ENCODE data around the gene CRACDL.
A peak's percentile ranks its signal among the peaks of the same experiment; 100 is the strongest.

Gene CRACDL

DNA sequence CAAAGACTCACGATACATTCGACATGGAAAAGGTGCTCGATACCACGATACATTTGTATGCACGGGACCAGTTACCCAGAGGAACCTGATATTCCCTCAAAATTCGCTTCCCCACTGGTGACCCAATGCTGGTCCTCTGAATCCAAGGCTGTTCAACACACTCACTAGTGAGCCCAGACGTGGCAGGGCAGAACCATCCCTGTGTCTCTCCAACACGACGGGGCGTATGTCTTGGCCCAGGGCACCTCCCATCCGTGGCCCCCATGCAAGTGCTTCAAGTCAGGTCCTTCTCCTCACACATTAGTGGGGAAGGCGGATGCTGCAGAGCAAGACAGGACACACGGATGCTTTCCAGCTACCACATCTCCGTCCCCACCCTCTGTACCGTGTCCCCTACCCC lies 6.1 kb downstream of the CRACDL start:
- DNase-seq: no peak
- in situ Hi-C loops (cut with HindIII; ENCODE audit: low pct_ligation_motif_present, low pct_unique_long_range_greater_than_20kb, low sequenced_read_pairs): no loop called here

DNA sequence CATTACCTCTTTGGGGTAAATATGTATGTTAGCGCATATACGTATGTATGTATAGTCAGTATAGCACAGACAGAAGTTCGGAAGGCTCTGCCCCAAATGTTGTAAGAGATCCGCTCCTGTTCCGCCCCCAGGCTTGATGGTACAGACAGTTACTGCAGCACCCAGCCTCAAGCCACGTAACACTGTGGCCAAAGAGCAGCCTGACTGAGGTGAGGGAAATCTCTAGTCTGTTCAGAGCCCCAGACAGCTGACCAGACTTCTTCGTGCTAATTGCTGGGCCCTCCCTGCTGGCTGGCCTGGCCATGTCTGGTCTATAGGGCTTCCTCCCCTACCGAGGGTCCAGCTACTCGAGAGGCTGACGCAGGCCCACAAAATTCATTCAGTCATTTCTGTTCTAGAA lies 7.8 kb downstream of the CRACDL start:
- in situ Hi-C loops (cut with HindIII; ENCODE audit: low pct_ligation_motif_present, low pct_unique_long_range_greater_than_20kb, low sequenced_read_pairs): no loop called here
- DNase-seq: no peak

DNA sequence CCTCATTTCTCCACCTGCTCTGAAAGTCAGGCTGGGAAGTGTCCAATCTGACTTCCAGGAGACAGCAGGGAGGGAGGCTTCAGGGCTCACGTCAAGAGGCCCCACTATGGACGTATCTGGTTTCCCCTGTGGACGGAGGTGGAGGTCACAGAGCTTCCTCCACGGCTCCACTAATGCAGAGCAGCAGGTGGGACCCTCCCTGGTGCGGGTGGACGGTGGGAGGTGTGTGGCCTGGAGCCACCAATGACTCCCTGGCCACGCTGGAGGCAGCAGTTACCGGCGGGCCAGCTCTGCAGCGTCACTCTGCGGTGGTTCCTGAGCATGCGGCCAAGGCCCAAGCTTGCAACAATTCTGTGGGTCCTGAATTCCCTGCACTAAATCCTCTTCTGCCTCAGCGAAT lies 9.0 kb downstream of the CRACDL start:
- in situ Hi-C loops (cut with HindIII; ENCODE audit: low pct_ligation_motif_present, low pct_unique_long_range_greater_than_20kb, low sequenced_read_pairs): no loop called here
- no peak for DNase-seq

DNA sequence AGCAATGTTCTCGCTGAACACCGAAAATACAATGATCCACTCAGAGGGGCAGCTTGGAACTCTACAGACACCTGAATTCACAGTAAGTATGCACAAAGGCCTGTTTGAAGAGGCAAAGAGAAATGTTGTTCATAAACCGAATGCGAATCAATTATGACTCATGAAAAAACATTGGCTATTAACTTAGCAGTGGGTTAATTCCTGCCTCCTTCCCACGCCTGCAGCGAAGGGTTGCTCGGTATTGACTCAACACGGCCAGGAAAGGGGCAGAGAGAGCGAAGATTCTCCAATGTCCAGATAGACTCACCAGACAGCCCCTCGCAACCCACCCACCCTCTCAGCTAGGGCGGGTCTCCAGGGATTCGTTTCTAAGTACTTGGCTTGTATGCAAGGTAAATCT lies 9.4 kb downstream of the CRACDL start:
- DNase-seq: no peak
- in situ Hi-C loops (cut with HindIII; ENCODE audit: low pct_ligation_motif_present, low pct_unique_long_range_greater_than_20kb, low sequenced_read_pairs): no loop called here

DNA sequence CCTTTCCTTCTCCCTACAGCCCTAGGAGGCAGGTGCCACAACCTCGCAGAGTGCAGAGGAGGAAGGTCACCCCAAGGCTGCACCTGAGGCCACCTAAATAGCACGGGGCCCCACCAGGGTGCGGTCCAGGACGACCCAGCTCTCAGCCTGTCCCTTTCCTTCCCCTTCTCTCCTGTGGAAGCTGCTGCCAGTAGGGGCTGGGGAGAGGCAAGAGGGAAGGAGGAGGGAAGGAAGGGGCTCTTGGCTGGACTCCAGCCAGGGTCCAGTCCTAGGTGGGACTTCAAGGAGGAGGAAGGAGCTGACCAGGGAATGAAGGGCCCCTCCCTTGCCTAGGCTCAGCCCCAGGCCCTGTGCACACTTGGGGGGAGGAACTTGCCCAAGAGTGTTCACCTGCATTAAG lies 11.1 kb downstream of the CRACDL start:
- in situ Hi-C loops (cut with HindIII; ENCODE audit: low pct_ligation_motif_present, low pct_unique_long_range_greater_than_20kb, low sequenced_read_pairs): no loop called here
- DNase-seq: no peak

DNA sequence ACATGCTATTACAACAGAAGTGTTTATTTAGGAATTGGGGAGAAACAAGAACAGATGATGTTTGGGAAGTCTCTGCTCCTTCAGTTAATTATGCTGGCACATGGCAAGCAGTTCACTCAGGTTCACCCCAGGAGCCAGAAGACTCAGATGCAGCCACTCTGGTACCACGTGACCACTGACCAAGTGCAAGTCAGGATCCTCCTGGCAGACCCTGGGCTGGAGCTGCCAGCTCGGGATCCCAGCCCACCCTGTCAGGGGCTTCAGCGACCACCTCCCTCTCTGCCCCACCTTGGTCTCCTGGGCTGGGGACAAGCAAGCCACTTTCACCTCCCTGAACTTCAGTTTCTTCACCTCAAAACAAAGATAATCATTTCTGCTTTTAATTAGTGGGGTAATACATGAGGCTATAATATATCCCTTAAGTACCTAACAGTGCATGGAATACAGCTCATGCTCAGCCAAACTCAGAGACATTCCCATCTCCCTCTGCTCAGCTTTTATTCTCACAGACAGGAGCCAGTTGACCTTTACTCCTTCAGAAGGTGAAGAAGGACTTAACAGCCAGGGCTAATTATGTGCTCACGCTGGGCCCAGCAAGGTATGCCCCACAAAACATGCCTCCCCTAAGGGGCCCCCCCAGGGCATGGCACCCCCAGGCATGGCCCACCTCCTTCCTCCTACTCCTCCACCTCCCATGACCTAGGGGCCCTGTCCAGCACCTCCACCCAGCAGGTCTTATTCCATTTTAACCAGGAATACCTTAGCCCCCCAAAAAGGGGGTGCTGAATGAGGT lies 11.8 kb downstream of the CRACDL start:
- no peak for DNase-seq
- in situ Hi-C loops (cut with HindIII; ENCODE audit: low pct_ligation_motif_present, low pct_unique_long_range_greater_than_20kb, low sequenced_read_pairs): no loop called here

DNA sequence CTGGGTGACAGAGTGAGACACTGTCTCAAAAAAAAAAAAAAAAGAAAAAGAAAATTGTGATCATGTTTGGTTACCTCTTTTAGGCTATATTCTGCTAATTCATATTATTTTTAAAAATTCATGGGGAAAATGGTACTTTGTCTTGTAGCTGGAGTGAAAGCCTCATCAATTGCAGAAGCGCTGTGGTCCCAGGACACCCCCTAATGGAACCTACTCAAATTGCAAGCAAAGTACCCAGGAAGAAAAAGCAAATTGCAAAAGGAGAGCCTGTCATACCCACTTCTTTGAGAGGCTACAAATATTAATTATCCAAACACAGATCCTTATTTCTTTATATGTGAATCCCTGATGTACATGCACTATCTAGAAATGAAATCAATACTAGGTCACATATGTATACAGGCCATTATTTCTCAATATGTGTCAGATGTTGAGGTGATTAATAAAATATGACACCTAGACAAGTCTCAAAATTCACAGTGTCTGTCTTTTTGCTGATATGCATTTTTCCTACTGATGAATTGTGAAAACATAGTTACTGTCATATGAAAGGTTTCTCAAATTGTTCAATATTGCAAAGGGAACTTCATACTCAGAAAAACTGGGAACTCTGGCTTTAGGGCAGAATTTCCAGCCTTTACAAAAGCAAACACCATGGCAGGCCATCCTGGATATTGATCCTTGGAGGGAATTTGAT lies 12.6 kb downstream of the CRACDL start:
- in situ Hi-C loops (cut with HindIII; ENCODE audit: low pct_ligation_motif_present, low pct_unique_long_range_greater_than_20kb, low sequenced_read_pairs): no loop called here
- no peak for DNase-seq

DNA sequence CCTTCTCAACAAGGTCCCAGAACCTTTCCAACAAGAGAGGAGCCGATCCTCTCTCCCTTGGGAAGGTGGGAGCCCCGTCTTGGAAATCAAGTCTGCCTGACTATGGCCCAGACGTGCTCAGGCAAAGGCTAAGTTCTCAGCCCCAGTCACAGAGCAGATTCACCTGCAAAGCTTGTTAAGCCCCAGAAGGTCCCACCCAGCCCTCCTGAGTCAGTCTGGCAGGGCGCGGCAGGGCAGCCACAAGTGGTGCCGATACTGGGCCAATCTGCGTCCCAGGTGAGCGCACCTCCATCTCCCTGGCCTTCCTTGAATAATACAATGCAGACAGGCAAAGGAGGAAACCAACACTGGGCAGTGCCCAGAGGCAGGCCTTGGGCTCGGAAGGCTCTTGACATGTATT lies 15.0 kb downstream of the CRACDL start:
- no peak for DNase-seq
- in situ Hi-C loops (cut with HindIII; ENCODE audit: low pct_ligation_motif_present, low pct_unique_long_range_greater_than_20kb, low sequenced_read_pairs): no loop called here

DNA sequence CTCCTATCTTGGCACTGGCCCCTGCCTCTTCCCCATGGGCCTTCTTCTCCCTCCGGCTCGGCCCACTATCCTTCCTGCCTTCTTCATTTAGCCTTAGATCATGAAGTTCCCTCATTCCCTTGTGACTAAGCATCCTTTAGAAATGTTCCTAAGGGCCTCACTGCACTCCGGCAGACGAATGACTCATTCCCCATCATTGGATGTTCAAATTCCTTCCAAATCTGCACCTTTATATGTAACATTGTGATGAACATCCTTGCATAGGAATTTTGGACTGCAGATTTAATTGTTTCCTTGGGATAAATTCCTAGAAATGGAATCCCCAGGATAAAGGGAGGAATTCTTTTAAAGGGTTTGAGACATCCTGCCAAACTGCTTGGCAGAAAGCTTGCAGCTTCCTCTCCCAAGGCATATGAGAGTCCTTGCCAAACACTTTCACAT lies 19.0 kb downstream of the CRACDL start:
- DNase-seq: peak; percentile 82
- in situ Hi-C loops (cut with HindIII; ENCODE audit: low pct_ligation_motif_present, low pct_unique_long_range_greater_than_20kb, low sequenced_read_pairs): no loop called here

DNA sequence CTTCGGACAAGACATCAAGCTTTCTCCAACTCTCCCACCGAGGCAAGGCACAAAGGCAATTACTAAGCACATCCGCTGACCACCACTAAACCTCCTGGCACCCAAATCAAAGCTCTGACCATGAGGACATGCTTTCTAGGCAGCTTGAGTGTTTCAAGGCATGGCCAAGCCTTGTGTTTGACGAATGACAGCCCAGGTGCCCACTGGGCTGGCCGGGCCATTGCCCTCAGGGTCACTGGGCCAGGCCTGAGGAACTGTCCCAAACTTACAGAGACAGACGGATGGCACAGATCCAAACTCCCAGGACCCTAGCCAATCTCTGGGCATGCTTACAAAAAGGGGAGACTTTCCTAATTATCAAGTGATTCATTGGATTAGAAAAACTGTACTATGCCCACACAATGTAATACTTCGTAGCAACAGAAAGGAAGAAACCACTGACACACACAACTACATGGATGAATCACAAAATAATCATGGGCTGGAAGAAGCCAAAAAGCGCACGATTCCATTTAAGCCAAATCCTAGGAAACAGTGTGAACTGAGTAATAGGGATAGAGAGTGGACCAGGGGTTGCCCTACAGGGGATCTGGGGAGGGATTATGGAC lies 20.2 kb downstream of the CRACDL start:
- in situ Hi-C loops (cut with HindIII; ENCODE audit: low pct_ligation_motif_present, low pct_unique_long_range_greater_than_20kb, low sequenced_read_pairs): no loop called here
- DNase-seq: no peak

DNA sequence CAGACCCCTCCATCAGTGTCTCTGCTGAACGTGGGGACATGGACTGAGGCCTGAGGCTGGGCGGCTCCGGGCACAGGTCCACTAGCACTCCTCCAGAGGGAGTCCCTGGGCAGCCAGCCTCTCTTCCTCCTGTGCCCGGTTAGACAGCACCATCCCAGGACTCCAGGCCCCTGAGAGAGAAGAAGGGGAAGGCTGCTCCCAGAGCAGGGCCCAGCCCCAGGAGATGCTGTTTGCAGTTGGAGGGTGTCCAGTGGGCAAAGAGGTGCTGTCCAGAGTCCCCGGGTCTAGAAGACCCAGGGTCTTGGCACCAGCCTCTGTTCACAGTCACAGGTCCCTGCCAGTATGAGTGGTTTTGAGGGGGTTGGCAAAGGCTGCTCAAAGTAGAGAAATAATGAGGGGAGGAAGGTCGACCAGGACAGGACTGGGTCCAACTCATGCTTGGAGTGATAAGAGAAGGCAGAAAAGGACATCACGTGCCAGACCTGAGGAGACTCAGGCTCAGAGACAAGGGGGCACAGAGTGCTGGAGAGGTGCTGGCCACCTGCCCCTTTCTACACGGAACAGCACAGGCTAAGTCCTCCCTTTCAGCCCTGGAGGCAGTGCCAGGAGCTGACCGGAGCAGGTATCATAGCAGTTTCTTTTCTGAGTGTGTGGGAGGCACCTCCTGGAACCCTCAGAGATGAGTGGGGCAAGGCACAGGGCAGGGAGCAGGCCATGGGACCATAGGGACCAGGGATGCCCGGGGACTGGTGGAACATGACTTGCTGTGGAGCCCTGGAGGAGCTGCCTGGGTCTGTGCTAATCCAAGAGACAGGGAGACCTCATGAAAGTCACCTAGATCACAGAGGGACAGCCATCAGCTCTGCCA lies 21.1 kb downstream of the CRACDL start:
- DNase-seq: no peak

DNA sequence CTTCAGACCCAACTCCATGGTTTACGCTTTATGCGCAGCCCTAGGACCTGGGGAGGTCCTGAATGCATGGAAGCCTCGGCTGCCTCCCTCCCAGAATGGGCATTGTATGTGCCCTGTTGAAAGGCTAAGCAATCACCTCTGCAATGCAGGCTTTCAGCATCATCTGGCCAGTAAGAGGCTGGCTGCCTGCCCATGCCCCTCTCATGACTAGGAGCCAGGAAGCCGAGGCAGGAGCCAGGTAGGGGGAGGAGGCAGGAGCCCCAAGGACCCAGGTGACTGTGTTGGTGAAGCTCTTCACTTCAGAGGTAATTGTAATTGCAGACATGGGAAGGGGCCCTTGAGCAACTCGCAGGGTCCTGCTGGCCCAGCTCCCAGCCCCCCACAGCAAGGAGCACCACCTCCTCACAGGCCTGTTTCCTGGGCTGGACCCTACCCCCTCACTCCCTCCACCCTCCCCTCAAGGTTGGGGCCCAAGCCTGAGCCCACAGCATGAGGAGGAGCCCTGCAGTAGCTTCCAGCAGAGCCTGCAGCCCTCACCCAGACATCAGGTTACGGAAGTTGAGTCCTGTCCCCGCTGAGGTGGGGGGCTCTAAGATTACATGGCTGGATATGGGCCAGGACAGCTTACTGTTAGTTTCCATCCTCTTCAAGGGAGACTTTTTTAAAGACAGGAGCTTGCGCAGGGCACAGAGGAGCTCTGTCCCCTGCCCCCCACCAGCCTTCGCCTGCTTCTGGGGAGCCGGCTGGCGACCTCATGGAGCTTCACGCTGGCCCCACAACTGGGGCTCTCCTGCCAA lies 21.9 kb downstream of the CRACDL start:
- in situ Hi-C loops (cut with HindIII; ENCODE audit: low pct_ligation_motif_present, low pct_unique_long_range_greater_than_20kb, low sequenced_read_pairs): no loop called here
- peak; percentile 12 for DNase-seq

More for the DNA sequence above, 21.1 kb downstream of the CRACDL start:
- in situ Hi-C loops (cut with HindIII; ENCODE audit: low pct_ligation_motif_present, low pct_unique_long_range_greater_than_20kb, low sequenced_read_pairs): no loop called here

DNA sequence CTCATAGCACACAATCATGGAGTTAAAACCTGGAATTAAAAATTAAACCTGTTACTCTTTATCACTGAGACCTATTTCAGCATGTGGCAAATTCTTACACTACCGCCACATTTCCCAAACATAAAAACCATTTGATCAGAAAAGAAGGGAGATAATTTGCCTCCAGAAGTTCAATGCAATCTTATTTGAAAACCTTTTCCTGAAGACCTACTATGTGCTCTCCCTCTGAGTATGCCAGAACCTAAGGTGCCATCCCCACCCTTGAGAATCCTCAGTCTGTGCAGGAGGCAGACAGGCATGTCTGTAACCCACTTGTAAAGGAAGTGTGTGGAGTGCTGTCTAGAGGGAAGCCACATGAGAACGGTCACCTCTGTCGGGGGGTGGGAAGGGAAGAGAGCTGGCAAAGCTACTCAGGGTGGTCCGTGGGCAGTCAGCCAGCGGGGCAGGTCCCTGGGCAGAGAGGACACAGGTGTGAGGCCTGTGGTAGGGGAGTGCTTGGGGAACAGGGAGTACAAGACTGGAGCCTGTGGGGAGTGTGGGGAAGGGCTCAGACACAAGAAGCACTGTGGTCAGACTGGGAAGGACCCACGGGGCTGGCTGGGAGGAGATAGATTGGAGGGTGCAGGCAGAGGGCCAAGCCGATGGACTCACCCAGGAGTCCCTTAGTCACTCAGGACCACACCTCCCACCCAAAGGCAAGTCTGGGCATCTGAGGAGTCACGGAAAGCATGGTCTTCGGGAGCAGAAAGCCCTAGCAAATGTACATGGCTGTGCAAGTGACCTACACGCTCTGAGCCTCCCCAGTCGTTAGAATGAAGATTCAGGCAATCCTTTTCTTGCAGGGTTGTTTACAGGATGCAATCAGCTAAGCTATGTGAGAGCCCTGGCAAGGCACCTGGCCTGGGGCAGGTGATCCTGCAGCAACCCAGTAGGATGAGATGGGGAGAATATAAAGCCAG lies 22.8 kb downstream of the CRACDL start:
- DNase-seq: peak; percentile 67
- in situ Hi-C loops (cut with HindIII; ENCODE audit: low pct_ligation_motif_present, low pct_unique_long_range_greater_than_20kb, low sequenced_read_pairs): no loop called here

DNA sequence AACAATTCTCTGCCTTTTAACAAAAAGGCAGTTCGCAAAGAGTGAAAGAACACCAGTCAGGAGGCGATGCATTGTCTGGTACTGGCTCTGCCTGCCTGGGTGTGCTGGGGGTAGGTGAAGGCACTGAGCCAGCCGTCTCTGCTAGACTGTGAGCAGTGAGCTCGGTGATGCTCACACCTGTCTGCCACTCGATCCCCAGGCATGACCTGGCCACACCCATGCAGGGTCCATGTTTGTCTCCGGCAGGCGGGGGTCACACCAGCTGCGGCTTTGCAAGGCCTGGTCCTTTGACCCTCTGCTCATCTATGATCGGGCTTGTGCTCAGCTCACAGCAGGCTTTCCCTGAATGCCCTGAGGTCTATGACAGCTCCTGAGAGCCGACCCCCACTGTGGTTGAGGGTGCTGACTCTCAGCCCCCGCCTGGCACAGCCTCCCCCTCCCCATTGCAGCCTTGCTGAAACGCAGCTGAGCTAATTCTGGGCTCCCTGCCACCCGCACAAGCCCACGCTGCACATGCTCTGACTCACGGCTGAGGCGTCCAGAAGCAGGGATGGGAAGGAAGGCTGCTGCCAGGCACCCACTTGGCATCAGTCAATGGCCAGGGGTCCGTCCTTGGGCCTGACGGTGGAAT lies 23.7 kb downstream of the CRACDL start:
- in situ Hi-C loops (cut with HindIII; ENCODE audit: low pct_ligation_motif_present, low pct_unique_long_range_greater_than_20kb, low sequenced_read_pairs): no loop called here
- peak; percentile 94 for DNase-seq

DNA sequence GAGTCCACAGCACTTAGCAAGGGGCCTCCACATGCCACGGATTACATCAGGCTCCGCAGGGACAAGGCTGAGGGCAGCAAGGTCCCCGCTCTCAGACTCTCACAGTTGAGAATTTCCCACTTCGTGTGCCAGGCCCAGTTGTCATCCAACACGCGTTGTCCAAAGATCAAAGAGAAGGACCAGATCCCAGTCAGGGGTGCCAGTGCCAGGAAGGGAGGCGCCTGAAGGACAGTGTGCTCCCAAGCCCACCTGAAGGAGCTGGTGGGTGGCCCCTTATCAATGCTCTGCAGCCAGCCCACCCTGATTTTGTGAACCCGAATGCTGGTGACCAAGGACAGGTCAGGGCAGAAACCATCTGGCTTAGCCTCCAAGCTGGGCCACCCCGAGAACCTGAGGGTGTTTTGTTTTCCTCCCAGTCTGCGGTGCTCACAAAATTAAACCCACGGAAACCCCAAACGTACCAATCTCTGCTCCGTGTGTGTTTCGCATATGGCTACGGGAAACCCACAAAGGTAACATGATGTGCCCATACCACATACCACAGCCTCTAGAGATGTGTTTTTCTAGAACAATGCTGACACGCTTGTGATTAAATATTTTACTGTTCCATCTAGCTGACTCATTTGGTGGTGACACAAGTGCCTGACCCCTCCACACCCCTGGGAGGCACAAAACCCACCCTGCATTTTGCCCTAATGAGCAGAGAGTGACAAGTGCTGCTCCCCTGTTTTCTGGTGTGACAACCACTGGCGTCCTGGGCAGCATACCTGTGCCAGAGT lies 24.5 kb downstream of the CRACDL start:
- peak; percentile 25 for DNase-seq
- in situ Hi-C loops (cut with HindIII; ENCODE audit: low pct_ligation_motif_present, low pct_unique_long_range_greater_than_20kb, low sequenced_read_pairs): no loop called here

DNA sequence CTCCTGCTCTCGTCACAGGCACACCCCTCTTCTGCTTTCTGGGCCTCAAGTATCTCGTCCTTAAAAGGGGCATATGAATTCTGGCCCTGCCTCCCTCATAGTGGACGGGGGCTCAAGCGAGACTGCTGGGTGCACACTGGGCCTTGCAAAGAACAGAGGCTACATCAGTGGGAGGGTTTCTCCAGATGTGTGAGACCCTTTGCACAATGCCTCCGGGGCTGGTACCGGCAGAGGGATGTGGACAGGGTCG lies 25.0 kb downstream of the CRACDL start:
- in situ Hi-C loops (cut with HindIII; ENCODE audit: low pct_ligation_motif_present, low pct_unique_long_range_greater_than_20kb, low sequenced_read_pairs): no loop called here
- DNase-seq: no peak

Data from ACHN (cell line).